ENCODE results near the gene CAMK1G.

CAMK1G gene

DNA sequence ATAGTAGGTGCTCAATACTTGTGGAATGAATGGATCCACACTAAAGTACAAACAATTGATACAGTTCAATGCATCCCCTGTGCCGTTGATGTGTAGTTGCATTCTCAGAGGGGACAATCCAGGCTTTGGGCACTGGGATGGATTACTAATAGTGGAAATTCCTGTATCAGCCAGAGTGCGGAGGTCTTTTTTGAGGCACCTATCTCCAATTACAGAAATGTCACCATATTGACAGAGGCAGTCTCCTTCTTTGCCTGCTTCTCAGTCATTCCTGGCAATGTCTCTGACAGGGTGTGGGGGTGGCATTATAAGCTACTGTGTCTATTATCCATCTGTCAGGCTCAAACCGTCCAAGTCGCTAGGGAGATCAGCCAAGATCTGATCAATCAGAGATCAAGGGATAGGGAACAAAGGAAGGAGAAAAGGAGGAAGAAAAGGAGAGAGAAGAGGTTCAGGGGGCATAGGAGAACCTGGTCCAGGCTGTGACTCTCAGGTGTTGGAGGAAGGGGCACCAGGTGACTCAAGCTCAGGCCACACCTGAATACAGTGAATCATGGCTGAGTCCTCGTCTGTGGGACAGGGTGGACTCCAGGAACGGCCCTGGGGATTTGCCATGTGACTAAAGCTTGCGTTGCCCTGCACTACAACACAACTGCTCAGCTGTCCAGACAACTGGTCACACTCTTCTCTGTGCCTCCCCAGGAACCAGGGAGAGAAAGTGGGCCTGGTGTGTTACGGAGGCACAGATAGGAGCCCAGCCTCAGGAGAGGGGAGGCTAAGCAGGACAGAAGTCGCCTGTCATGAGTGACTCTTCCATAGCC, 72.1 kb downstream of the CAMK1G start:
- TF ChIP-seq JUND (IDR thresholded peaks at IDR 0.05; ENCODE audit: low read depth): no peak
- DNase-seq (ENCODE audit: low read depth in 1 of 2, low spot score in 1 of 2): no peak
- in situ Hi-C loops (cut with HindIII; ENCODE audit: low pct_unique_long_range_greater_than_20kb, low sequenced_read_pairs): no loop called here

GRCh38 chr1:209657140-209657879, 73.8 kb downstream of the CAMK1G start:
- in situ Hi-C loops (cut with HindIII; ENCODE audit: low pct_unique_long_range_greater_than_20kb, low sequenced_read_pairs): no loop called here
- DNase-seq (ENCODE audit: low read depth in 1 of 2, low spot score in 1 of 2): no peak
- no peak for TF ChIP-seq JUND (IDR thresholded peaks at IDR 0.05; ENCODE audit: low read depth)

DNA sequence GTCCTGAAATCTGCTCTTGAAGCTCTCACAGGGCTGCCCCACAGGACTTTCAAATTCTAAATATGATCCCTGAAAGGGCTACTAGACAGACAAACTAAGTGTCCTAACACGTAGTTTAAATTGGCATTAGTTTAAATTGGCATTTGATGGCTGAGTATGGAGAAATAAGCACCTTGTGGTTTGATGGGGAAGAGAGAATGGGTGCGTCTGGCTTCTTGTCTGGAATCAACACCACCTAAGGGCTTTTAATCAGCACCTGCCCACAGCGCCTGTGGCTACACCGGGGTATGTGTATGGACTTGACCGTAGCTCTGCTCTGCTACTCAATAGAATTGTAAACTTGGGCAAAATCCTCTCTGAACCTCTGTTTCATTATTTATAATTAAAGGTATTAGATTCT, 74.4 kb downstream of the CAMK1G start:
- in situ Hi-C loops (cut with HindIII; ENCODE audit: low pct_unique_long_range_greater_than_20kb, low sequenced_read_pairs): no loop called here
- DNase-seq (ENCODE audit: low read depth in 1 of 2, low spot score in 1 of 2): no peak
- no peak for TF ChIP-seq JUND (IDR thresholded peaks at IDR 0.05; ENCODE audit: low read depth)

DNA sequence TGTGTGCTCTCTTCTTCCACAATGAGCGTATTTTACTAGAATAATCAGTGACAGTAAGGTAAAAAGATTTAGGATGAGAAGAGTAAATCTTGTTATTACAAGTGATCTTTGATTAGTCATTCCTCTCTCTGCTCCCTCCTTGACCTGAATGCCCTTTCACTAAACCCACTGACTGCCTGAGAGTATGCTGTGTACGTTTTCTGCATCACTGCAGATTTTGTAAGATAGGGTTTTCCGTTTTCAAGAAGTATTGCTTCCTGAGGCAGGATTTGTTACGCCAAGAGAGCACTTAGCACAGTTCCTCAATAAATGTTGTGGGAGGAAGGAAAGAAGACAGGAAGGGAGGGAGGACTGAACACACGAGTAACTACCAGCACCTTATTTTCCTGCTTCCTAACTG, 76.4 kb downstream of the CAMK1G start:
- no peak for DNase-seq (ENCODE audit: low read depth in 1 of 2, low spot score in 1 of 2)
- no peak for TF ChIP-seq JUND (IDR thresholded peaks at IDR 0.05; ENCODE audit: low read depth)
- in situ Hi-C loops (cut with HindIII; ENCODE audit: low pct_unique_long_range_greater_than_20kb, low sequenced_read_pairs): no loop called here

DNA sequence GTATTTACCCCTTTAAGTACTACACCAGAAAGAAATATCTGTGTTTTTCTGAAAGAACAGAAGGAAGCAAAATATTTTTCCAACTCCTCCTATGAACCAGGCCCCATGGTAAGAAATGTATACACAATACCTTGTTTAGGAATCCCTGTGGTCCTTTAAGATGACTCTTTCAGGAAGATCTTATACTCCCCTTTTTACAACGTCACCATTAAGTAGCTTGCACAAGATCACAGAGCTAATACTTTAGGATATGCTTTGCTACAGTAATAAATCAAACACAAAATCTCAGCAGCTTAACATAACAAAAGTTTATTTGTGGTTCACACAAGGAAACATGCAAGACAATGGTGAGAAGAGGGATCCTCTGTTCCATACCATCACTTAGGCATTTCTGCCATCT, 77.6 kb downstream of the CAMK1G start:
- TF ChIP-seq JUND (IDR thresholded peaks at IDR 0.05; ENCODE audit: low read depth): no peak
- no peak for DNase-seq (ENCODE audit: low read depth in 1 of 2, low spot score in 1 of 2)
- in situ Hi-C loops (cut with HindIII; ENCODE audit: low pct_unique_long_range_greater_than_20kb, low sequenced_read_pairs): no loop called here

- in situ Hi-C loops (cut with HindIII; ENCODE audit: low pct_unique_long_range_greater_than_20kb, low sequenced_read_pairs): no loop called here
- DNase-seq (ENCODE audit: low read depth in 1 of 2, low spot score in 1 of 2): no peak
- TF ChIP-seq JUND (IDR thresholded peaks at IDR 0.05; ENCODE audit: low read depth): no peak
Measured at GRCh38 chr1:209662879-209663327, 79.4 kb downstream of the CAMK1G start.
